PC-9 (cell line): ENCODE results near the gene PTGES. TPM values are rescaled to one million over a fixed set of nuclear protein-coding genes. Genes with fewer than 3 reads are reported as not detected.

Source experiments
- BruUV-seq: library from RNA; stranded (reverse); fragments of 400-500 nt; replicated peaks from 2 replicates; lab custom pipeline; 2021; lab: Mats Ljungman, UMichigan
- CTCF ChIA-PET: fragments of 300-600 bp; sonication (Branson Sonifier 250); formaldehyde crosslinking; loops from one replicate; lab custom pipeline; 2022; ENCODE audit warnings: antibody characterized with exemption; lab: Charles Lee
- POLR2A ChIA-PET: fragments of 300-600 bp; sonication (Branson Sonifier 250); formaldehyde crosslinking; loops from one replicate; lab custom pipeline; 2022; ENCODE audit warnings: antibody characterized with exemption; ENCODE audit not compliant: unreplicated experiment; lab: Charles Lee
- DNase-seq, 2 experiments: peaks; one replicate each; pipeline versions ENCODE4 v3.0.0 to v3.0.0-alpha.2; 2015 to 2022; ENCODE audit warnings: mixed read lengths in 1 of 2
- H2AFZ ChIP-seq: fragments of 200-600 bp; sonication (generic); 2 replicates; pipeline ENCODE4 v1.8.1; 2017; ENCODE audit warnings: antibody characterized with exemption
- H3F3A ChIP-seq: fragments of 200-600 bp; sonication (generic); 2 replicates; pipeline ENCODE4 v1.8.1; 2017; ENCODE audit warnings: antibody characterized with exemption, mild to moderate bottlenecking, low read depth; ENCODE audit not compliant: insufficient read depth
- H3K27ac ChIP-seq: fragments of 200-600 bp; sonication (generic); 2 replicates; pipeline ENCODE4 v1.6.1; 2016; ENCODE audit warnings: mixed run types
- H3K27me3 ChIP-seq: fragments of 200-600 bp; sonication (generic); 2 replicates; pipeline ENCODE4 v1.6.1; 2016; ENCODE audit warnings: low read depth, mixed run types; ENCODE audit not compliant: insufficient read depth
- H3K36me3 ChIP-seq: fragments of 200-600 bp; sonication (generic); 2 replicates; pipeline ENCODE4 v1.6.1; 2016; ENCODE audit warnings: low read depth, mixed run types
- H3K4me1 ChIP-seq: fragments of 200-600 bp; sonication (generic); replicated peaks from 2 replicates; pipeline ENCODE4 v1.6.1; 2016; ENCODE audit warnings: mixed run types; ENCODE audit not compliant: insufficient read depth
- H3K4me2 ChIP-seq: fragments of 200-600 bp; sonication (generic); 2 replicates; pipeline ENCODE4 v1.6.1; 2017; ENCODE audit warnings: mixed run types
- H3K4me3 ChIP-seq: fragments of 200-600 bp; sonication (generic); 2 replicates; pipeline ENCODE4 v1.6.1; 2016; ENCODE audit warnings: mixed run types
- H3K79me2 ChIP-seq: fragments of 200-600 bp; sonication (generic); 2 replicates; pipeline ENCODE4 v1.6.1; 2017; ENCODE audit warnings: low read depth, mixed run types
- H3K9me2 ChIP-seq: fragments of 200-600 bp; sonication (generic); 2 replicates; pipeline ENCODE4 v1.8.1; 2017; ENCODE audit warnings: mild to moderate bottlenecking; ENCODE audit not compliant: insufficient read depth
- H3K9me3 ChIP-seq: fragments of 200-600 bp; sonication (generic); 2 replicates; pipeline ENCODE4 v1.8.1; 2016; ENCODE audit warnings: low read depth; ENCODE audit not compliant: insufficient read depth
- H4K20me1 ChIP-seq: fragments of 200-600 bp; sonication (generic); 2 replicates; pipeline ENCODE4 v1.8.1; 2017; ENCODE audit not compliant: insufficient read depth
- CTCF ChIP-seq: fragments of 200-600 bp; sonication (generic); conservative IDR thresholded peaks from 2 replicates; pipeline ENCODE4 v1.6.1; 2017; ENCODE audit warnings: mixed run types, antibody characterized with exemption, mild to moderate bottlenecking, moderate library complexity
- EZH2 ChIP-seq: fragments of 200-600 bp; sonication (generic); IDR thresholded peaks from 2 replicates; pipeline ENCODE4 v1.8.0; 2017; ENCODE audit warnings: antibody characterized with exemption, low read depth
- intact Hi-C: fragments of 100-400 bp; cut with micrococcal nuclease; formaldehyde crosslinking; loops from one replicate; pipeline ENCODE4 v1.10.0; 2022; ENCODE audit not compliant: unreplicated experiment
- total RNA-seq: library from RNA; stranded (reverse); gene quantifications from 2 replicates; pipeline ENCODE4 v1.2.3, GENCODE V29; 2021

The PTGES gene
- total RNA-seq, 1 experiment from 2014 or later: 119 TPM

GRCh38 chr9:129701054-129701453 is 51.8 kb downstream of the PTGES start:
- Histone ChIP-seq H3K9me3 (no peaks in the 10 kb centered on the region), H3K4me1 (peaks cover 4% of the 10 kb centered on the region; the same call in 1 of the 2 replicates), H3K4me3 (no peak overlapping the region), H4K20me1 (no peaks in the 10 kb centered on the region), H3K36me3 (no peaks in the 10 kb centered on the region), H3K79me2 (no peaks in the 10 kb centered on the region), H3K9me2 (no peaks in the 10 kb centered on the region), H3F3A (no peaks in the 10 kb centered on the region), H3K4me2 (no peak overlapping the region), H3K27ac (no peak overlapping the region), H2AFZ (no peak overlapping the region), H3K27me3 (no peaks in the 10 kb centered on the region)
- CTCF ChIA-PET: no interaction called here
- BruUV-seq: no TSS peak
- intact Hi-C loops: no loop called here
- DNase-seq: no peak
- TF ChIP-seq EZH2 (no peak), CTCF (no peak)
- POLR2A ChIA-PET: no interaction called here

GRCh38 chr9:129698254-129698757 is 54.5 kb downstream of the PTGES start:
- H3K27me3 ChIP-seq: peaks cover 8% of the 10 kb centered on the region; the same call in 1 of the 2 replicates
- no peaks in the 10 kb centered on the region for H3K36me3 ChIP-seq
- CTCF ChIA-PET: interaction anchor here (0.6 kb wide), 1 partner anchor 593 kb away, joined by 6 read pairs; no protein-coding TSS in a partner anchor
- TF ChIP-seq EZH2 (no peak), CTCF (no peak)
- intact Hi-C loops: no loop called here
- H3K4me2 ChIP-seq: no peak overlapping the region
- POLR2A ChIA-PET: interaction anchor here (0.6 kb wide), 1 partner anchor 1117 kb away, joined by 3 read pairs; no protein-coding TSS in a partner anchor
- no peaks in the 10 kb centered on the region for H3K9me3 ChIP-seq
- H2AFZ ChIP-seq: no peak overlapping the region
- peaks cover 4% of the 10 kb centered on the region; the same call in 1 of the 2 replicates for H3K4me1 ChIP-seq
- H3K79me2 ChIP-seq: no peaks in the 10 kb centered on the region
- H3F3A ChIP-seq: no peaks in the 10 kb centered on the region
- H3K9me2 ChIP-seq: no peaks in the 10 kb centered on the region
- H4K20me1 ChIP-seq: no peaks in the 10 kb centered on the region
- BruUV-seq: no TSS peak
- DNase-seq: no peak
- no peak overlapping the region for H3K27ac ChIP-seq
- H3K4me3 ChIP-seq: no peak overlapping the region

- H3F3A ChIP-seq: no peaks in the 10 kb centered on the region
- peak overlapping the region; percentile 66 for H3K4me3 ChIP-seq
- peaks cover 4% of the 10 kb centered on the region; the same call in 1 of the 2 replicates for H3K4me1 ChIP-seq
- H3K9me3 ChIP-seq: no peaks in the 10 kb centered on the region
- ChIA-PET CTCF (interaction anchor here (0.6 kb wide), 2 partner anchors 327 to 593 kb away, joined by 3 to 6 read pairs; no protein-coding TSS in a partner anchor), POLR2A (interaction anchor here (0.6 kb wide), 1 partner anchor 24 kb away, joined by 3 read pairs; no protein-coding TSS in a partner anchor)
- no peaks in the 10 kb centered on the region for H3K9me2 ChIP-seq
- H3K79me2 ChIP-seq: no peaks in the 10 kb centered on the region
- H3K4me2 ChIP-seq: peak overlapping the region; percentile 96
- intact Hi-C loops: no loop called here
- TF ChIP-seq CTCF: no peak
- no peak for TF ChIP-seq EZH2
- H3K36me3 ChIP-seq: no peaks in the 10 kb centered on the region
- peaks cover 8% of the 10 kb centered on the region; the same call in 1 of the 2 replicates for H3K27me3 ChIP-seq
- no peaks in the 10 kb centered on the region for H4K20me1 ChIP-seq
- no peak for DNase-seq
- H3K27ac ChIP-seq: no peak overlapping the region
- peak overlapping the region; percentile 83 for H2AFZ ChIP-seq
- BruUV-seq: no TSS peak
Observed at GRCh38 chr9:129697656-129698253, 55.1 kb downstream of the PTGES start.
